Thoracic aorta (tissue), 2 donors: ENCODE results near the gene ZNF205. TPM values are rescaled to one million over a fixed set of nuclear protein-coding genes. Genes with fewer than 3 reads are reported as not detected.

ENCODE experiments used
- ATAC-seq: fragments of 150-250 bp; one replicate; pipeline ENCODE4 v1.8.0; 2017; ENCODE audit warnings: low read depth; ENCODE audit not compliant: insufficient number of reproducible peaks, low FRiP score
- DNase-seq: peaks from one replicate; pipeline ENCODE4 v3.0.0-alpha.2; 2020; ENCODE audit warnings: low spot score
- H3K27ac ChIP-seq, 2 donors: fragments of 200-600 bp; sonication (generic); 1 replicate in 1 of 2; 2 replicates in 1 of 2; pipeline ENCODE4 v1.5.1; 2016; ENCODE audit warnings: mild to moderate bottlenecking in 2 of 2, moderate library complexity in 2 of 2
- H3K27me3 ChIP-seq: fragments of 200-600 bp; sonication (generic); replicated peaks from 2 replicates; pipeline ENCODE4 v1.6.0; 2016; ENCODE audit warnings: mild to moderate bottlenecking; ENCODE audit not compliant: insufficient read depth
- H3K36me3 ChIP-seq: fragments of 200-600 bp; sonication (generic); one replicate; pipeline ENCODE4 v1.5.1; 2016
- H3K4me1 ChIP-seq, 2 donors: fragments of 200-600 bp; sonication (generic); 1 replicate in 1 of 2; 2 replicates in 1 of 2; pipeline versions ENCODE4 v1.5.1 to v1.6.0; 2016; ENCODE audit warnings: low read depth in 2 of 2, mild to moderate bottlenecking in 1 of 2; ENCODE audit not compliant: control insufficient read depth in 1 of 2
- H3K4me3 ChIP-seq: fragments of 200-600 bp; sonication (generic); 2 replicates; pipeline ENCODE4 v1.5.1; 2016; ENCODE audit warnings: mild to moderate bottlenecking
- H3K9me3 ChIP-seq: fragments of 200-600 bp; sonication (generic); 2 replicates; pipeline ENCODE4 v1.5.1; 2016
- CTCF ChIP-seq: fragments of 200-600 bp; sonication (generic); IDR thresholded peaks from one replicate; pipeline ENCODE4 v1.5.1; 2019; ENCODE audit warnings: antibody characterized with exemption
- total RNA-seq, 2 donors: library from RNA; depleted of rRNA; stranded (reverse); fragments of >200 nt; gene quantifications; one replicate each; pipeline versions ENCODE4 v1.1.0 to v1.2.3, GENCODE V29; 2016

Gene ZNF205
- total RNA-seq, 2 donors from 2014 or later = 16.4 to 19.4 TPM

GRCh38 chr16:3091551-3091950, 20.8 kb upstream of the ZNF205 start:
- H3K36me3 ChIP-seq = no peaks in the 10 kb centered on the region
- H3K9me3 ChIP-seq = no peaks in the 10 kb centered on the region
- H3K4me3 ChIP-seq = no peak overlapping the region
- TF ChIP-seq CTCF = no peak
- DNase-seq (no peak), ATAC-seq (no peak)
- H3K4me1 ChIP-seq = peaks cover 0 to 5% of the 10 kb centered on the region in 2 donors
- H3K27ac ChIP-seq = no peak overlapping the region
- H3K27me3 ChIP-seq = no peaks in the 10 kb centered on the region

DNA sequence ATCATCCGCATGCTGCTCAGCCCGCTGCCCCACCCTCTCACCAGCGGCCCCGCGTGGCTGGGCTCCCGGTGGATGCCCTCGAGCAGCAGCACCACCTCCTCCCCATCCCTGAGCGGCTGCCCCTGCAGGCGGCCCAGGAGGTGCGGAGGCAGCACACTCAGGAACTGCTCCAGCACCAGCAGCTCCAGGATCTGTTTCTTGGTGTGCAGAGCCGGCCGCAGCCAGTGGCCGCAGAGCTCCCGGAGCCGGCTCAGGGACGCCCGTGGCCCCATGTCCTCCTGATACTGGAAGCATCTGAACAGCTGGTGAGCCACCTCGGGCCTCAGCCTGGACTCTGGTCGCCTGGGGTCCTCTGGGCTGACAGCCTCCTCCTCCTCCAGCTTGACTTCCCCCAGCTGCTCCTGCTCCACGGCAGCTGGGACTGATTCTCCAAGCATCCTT, 19.9 kb upstream of the ZNF205 start:
- H3K9me3 ChIP-seq = no peaks in the 10 kb centered on the region
- no peaks in the 10 kb centered on the region for H3K36me3 ChIP-seq
- H3K4me1 ChIP-seq = peaks cover 0 to under 1% of the 10 kb centered on the region in 2 donors
- ATAC-seq (no peak), DNase-seq (no peak)
- no peak for TF ChIP-seq CTCF
- H3K27me3 ChIP-seq = no peaks in the 10 kb centered on the region
- H3K4me3 ChIP-seq = no peak overlapping the region
- no peak overlapping the region for H3K27ac ChIP-seq

DNA sequence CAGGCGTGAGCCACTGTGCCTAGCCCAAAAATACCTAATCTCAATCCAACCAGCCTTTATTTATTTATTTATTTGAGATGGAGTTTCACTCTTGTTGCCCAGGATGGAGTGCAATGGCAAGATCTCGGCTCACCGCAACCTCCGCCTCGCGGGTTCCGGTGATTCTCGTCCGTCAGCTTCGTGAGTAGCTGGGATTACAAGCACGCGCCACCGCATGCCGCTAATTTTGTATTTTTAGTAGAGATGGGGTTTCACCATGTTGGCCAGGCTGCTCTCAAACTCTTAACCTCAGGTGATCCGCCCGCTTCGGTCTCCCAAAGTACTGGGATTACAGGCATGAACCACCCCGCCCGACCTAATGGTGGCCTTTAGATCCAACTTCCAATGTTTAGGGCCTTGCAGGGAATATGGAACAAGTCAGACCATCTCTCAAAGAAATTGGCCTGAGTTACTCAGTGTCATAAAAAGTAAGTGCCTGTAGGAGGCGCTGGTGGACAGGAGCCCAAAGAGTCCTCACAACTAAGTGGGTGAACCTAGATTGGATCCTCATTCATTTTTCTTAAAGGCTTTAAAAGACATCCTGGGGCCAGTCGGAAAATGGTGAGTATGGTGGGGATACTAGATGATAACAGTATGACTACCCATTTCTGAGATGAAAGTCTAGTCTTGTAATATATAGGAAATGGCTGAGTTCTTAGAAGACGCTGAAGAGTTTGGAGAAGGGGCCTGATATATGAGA, 17.9 kb upstream of the ZNF205 start:
- DNase-seq = no peak
- Histone ChIP-seq H3K9me3 (no peaks in the 10 kb centered on the region), H3K4me1 (no peaks in the 10 kb centered on the region), H3K36me3 (no peaks in the 10 kb centered on the region), H3K27ac (no peak overlapping the region), H3K4me3 (no peak overlapping the region), H3K27me3 (no peaks in the 10 kb centered on the region)
- TF ChIP-seq CTCF = no peak
- ATAC-seq = no peak

- Histone ChIP-seq H3K27me3 (peaks cover 3% of the 10 kb centered on the region), H3K4me3 (no peak overlapping the region), H3K36me3 (no peaks in the 10 kb centered on the region), H3K4me1 (peaks cover 4 to 6% of the 10 kb centered on the region in 2 donors), H3K27ac (no peak overlapping the region), H3K9me3 (no peaks in the 10 kb centered on the region)
- no peak for DNase-seq
- ATAC-seq = no peak
- no peak for TF ChIP-seq CTCF
These were observed 16.5 kb upstream of the ZNF205 start for GRCh38 chr16:3095869-3096268.

GRCh38 chr16:3096362-3096761, 16.0 kb upstream of the ZNF205 start:
- H3K4me3 ChIP-seq = no peak overlapping the region
- no peak for DNase-seq
- no peaks in the 10 kb centered on the region for H3K9me3 ChIP-seq
- H3K36me3 ChIP-seq = no peaks in the 10 kb centered on the region
- no peak overlapping the region for H3K27ac ChIP-seq
- H3K27me3 ChIP-seq = peaks cover 5% of the 10 kb centered on the region
- no peak for ATAC-seq
- no peak for TF ChIP-seq CTCF
- peaks cover 4 to 6% of the 10 kb centered on the region in 2 donors for H3K4me1 ChIP-seq
